HL-60/S4 treated with phorbol 12-myristate 13-acetate at 8.2 ng/mL for 4 days and 3 days (cell line): Measurements from ENCODE around the gene PRR16.
"Not testable (repeated sequence)": the region's sequence is repeated elsewhere in the genome, so short reads cannot be mapped to it uniquely, and the experiment has no call there.

ENCODE experiments used
- in situ Hi-C: fragments of 300-500 bp; cut with MboI; formaldehyde crosslinking; loops from 2 replicates; pipeline ENCODE4 v1.15.0; 2022; ENCODE audit warnings: low sequenced_read_pairs

Gene PRR16

DNA sequence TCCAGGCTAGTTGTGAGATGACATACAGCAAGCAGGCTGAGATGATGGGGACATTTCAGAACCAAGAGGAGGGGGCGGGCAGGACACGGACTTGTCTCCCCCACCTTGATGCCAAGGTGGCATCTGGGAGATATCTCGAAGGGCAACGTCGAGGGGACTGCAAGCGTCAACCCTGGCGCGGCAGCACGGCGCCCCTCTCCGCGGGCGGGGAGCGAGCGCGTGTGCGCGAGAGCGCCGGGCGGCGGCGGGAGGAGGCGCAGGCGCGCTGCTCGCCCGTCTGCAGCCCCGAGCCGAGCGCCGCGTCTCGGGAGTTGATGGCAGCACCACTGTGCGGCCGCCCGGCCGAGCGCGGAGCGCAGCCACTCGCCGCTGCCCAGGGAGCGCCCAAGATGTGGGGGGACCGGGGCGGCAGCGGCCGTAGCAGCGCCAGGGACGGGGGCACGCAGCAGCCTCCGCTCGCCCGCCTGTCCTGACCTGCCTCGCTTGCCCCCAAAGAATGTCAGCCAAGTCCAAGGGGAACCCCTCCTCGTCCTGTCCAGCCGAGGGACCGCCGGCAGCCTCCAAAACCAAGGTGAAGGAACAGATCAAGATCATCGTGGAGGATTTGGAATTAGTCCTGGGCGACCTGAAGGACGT lies at the start of gene PRR16:
Gene PRR16 (plus strand): TSS at position 310 of the 636 bp plus-strand sequence.
- in situ Hi-C loops: no loop called here

- in situ Hi-C loops: no loop called here
Observed at GRCh38 chr5:120415985-120416384, 48.1 kb upstream of the PRR16 start.

- in situ Hi-C loops: no loop called here
Observed at GRCh38 chr5:120419127-120419526, 45.0 kb upstream of the PRR16 start.

DNA sequence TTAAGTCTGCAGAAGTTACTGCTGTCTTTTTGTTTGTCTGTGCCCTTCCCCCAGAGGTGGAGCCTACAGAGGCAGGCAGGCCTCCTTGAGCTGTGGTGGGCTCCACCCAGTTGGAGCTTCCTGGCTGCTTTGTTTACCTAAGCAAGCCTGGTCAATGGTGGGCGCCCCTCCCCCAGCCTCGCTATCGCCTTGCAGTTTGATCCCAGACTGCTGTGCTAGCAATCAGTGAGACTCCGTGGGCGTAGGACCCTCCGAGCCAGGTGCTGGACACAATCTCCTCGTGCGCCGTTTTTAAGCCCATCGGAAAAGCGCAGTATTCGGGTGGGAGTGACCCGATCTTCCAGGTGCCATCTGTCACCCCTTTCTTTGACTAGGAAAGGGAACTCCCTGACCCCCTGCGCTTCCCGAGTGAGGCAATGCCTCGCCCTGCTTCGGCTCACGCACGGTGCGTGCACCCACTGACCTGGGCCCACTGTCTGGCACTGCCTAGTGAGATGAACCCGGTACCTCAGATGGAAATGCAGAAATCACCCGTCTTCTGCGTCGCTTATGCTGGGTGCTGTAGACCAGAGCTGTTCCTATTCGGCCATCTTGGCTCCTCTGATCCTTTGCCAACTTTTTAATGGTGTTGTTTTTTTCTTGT lies 37.3 kb upstream of the PRR16 start:
- in situ Hi-C loops: not testable (repeated sequence)

DNA sequence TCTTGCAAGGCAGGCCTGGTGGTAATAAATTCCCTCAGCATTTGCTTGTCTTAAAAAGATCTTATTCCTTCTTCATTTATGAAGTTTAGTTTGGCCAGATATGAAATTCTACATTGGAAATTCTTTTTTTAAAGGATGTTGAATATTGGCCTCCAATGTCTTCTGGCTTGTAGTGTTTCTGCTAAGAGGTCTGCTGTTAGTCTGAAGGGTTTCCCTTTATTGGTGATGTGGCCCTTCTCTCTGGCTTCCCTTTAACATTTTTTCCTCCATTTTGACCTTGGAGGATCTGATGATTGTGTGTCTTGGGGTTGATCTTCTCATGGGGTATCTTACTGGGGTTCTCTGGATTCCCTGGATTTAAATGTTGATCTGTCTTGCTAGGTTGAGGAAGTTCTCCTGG lies 33.5 kb upstream of the PRR16 start:
- in situ Hi-C loops: no loop called here

- in situ Hi-C loops: no loop called here
Observed at GRCh38 chr5:120432861-120433260, 31.2 kb upstream of the PRR16 start.

- in situ Hi-C loops: no loop called here
Observed at GRCh38 chr5:120435129-120435528, 29.0 kb upstream of the PRR16 start.

- in situ Hi-C loops: no loop called here
Observed at GRCh38 chr5:120436996-120437395, 27.1 kb upstream of the PRR16 start.

DNA sequence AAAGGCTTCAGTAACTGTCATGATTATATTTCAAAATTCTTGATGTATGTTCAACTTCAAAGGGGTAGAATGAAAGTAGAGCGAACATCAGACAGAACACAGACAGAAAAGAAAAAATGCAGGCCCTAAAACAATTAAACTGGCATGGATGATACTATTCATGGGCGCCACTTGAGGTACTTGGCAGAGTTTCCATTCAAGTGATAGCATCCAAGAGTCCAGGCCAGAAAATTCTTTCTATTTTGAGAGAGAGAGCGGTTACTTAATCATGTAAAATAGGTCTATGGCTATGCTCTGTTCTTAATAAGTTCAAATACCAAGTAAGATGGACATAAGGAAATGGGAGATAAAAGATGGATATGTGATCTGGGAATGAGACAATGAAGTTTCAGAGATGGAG lies 21.4 kb upstream of the PRR16 start:
- in situ Hi-C loops: no loop called here

DNA sequence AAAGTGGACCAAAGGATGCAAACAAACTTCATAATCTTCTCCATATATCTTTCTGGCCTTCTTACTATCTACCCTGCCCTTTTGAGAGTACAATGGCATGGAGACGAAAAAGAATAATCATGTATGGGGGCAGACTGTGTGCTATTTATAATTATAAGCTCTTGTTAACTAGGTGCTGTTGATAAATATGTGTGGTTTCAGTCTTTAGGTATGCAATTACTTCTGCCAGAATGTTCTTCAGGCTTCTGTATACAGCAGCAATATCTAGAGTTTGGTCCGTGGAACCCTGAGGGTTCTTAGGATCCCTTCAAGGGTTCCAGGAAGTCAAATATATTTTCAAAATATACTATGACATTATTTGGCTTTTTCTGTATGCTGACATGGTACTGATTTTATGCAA lies 20.5 kb upstream of the PRR16 start:
- in situ Hi-C loops: no loop called here

DNA sequence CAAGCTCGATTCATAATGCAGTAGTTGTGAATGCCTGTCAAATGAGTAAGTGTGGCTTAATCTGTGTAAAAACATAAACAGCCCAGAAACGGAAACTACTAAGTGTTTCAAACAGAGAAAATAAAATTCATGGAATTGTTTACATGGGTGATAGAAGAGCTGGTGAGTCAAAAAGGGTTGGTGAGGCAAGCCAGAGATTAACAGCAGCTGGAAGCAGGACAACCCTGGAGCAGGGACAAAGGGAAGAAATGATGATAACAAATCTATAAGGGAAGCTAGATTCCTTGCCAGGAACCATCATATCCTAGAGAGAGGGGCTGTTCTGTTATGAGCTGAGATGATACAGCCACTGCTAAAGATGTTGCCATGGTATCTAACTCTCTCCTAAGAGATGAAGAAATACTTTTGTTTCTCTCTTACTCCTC lies 18.0 kb upstream of the PRR16 start:
- in situ Hi-C loops: no loop called here

- in situ Hi-C loops: no loop called here
Observed at GRCh38 chr5:120446901-120447300, 17.2 kb upstream of the PRR16 start.

- in situ Hi-C loops: no loop called here
Observed at GRCh38 chr5:120447706-120448239, 16.3 kb upstream of the PRR16 start.

- in situ Hi-C loops: no loop called here
Observed at GRCh38 chr5:120449501-120449900, 14.6 kb upstream of the PRR16 start.

- in situ Hi-C loops: no loop called here
Observed at GRCh38 chr5:120450910-120451309, 13.2 kb upstream of the PRR16 start.

DNA sequence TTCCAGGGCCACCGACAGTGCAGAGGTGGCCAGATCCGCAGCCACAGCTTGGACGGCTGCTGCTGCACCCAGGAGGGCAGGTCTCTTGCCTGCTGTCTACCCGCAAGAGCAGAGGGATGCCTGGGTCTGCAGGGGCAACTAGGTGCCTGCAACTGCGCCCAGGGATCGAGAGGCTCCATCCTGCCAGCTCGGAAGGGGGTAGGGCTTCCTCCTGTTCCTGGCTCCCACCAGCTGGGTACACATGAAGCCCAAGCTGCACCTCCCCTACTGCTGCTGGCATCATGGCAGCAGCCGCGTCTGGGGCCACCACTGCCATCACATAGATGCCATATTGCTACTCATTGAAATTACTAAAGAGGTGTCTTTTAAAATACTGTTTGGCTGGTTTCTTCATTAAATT lies 12.7 kb upstream of the PRR16 start:
- in situ Hi-C loops: no loop called here

- in situ Hi-C loops: no loop called here
Observed at GRCh38 chr5:120452471-120452870, 11.6 kb upstream of the PRR16 start.

GRCh38 chr5:120454094-120454798 lies 9.9 kb upstream of the PRR16 start:
- in situ Hi-C loops: no loop called here

DNA sequence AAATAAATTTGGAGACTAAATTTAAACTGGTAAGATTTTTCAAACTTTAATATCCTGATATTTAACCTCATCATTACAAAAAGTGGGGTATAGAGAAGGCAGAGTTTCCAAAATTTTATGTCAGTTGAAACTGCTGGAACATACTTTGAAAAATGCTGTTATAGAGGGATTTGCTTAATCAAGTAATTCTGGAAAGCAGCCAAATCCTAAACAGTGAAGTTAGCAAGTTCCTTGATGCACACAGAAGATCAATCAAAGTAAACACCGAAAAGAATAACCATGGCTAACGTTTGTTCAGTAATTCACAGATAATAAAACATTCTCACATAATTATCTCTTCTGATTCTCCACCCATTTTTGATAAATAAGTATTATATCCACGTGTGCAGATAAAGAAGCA lies 8.1 kb upstream of the PRR16 start:
- in situ Hi-C loops: no loop called here

- in situ Hi-C loops: no loop called here
Observed at GRCh38 chr5:120457839-120458507, 6.1 kb upstream of the PRR16 start.

DNA sequence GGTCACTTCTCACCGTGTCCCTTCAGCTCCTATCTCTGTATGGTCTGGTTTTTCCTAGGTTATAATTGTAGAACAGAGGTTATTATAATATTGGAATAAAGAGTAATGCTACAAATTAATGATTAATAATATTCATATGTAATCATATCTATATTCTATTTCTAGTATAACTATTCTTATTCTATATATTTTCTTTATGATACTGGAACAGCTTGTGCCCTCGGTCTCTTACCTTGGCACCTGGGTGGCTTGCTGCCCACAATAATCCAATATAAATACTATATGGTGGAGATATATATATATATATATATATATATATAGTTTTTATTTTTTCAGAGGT lies 5.6 kb upstream of the PRR16 start:
- in situ Hi-C loops: not testable (repeated sequence)

DNA sequence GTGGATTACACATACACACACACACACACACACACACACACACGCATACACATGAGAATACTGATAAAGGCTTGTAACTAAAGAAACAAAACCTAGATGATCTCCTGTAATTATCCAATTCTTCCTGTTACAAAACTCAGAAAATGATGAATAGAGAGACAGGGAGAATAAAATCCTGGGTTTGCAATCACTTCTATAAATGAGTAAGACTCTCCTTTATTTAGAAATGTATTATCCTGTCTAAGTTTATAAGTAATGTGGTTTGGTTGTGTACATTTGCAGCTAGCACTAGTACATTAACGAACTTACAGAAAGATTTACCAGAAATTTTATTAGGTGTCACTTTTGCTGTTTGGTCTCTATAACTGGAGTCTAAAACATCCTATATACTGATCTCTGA lies 2.8 kb upstream of the PRR16 start:
- in situ Hi-C loops: no loop called here
